GM13976 (cell line): ENCODE results near the gene NAB2.

Source experiments
- DNase-seq: peaks from one replicate; pipeline ENCODE4 v3.0.0; 2012; ENCODE audit warnings: low spot score
- CTCF ChIP-seq: IDR thresholded peaks from 2 replicates; pipeline ENCODE4 v1.5.1; 2012; ENCODE audit warnings: borderline replicate concordance, mild to moderate bottlenecking; ENCODE audit not compliant: insufficient read depth; ENCODE audit errors: extremely low read depth, missing control alignments, control extremely low read depth
- in situ Hi-C: fragments of 300-500 bp; cut with MboI; formaldehyde crosslinking; loops from one replicate; pipeline ENCODE4 v1.12.0; 2022; ENCODE audit warnings: low sequenced_read_pairs, mixed read lengths, inconsistent platforms; ENCODE audit not compliant: unreplicated experiment

Gene NAB2

GRCh38 chr12:57142727-57143126, 53.8 kb downstream of the NAB2 start:
- DNase-seq = no peak
- in situ Hi-C loops = no loop called here
- TF ChIP-seq CTCF = no peak

- DNase-seq = no peak
- no peak for TF ChIP-seq CTCF
- in situ Hi-C loops = no loop called here
Observed at GRCh38 chr12:57143454-57143853, 54.5 kb downstream of the NAB2 start.
